Left ventricle myocardium superior (tissue), 1 donor: ENCODE measurements around the gene PCYOX1L. TPM values are rescaled to one million over a fixed set of nuclear protein-coding genes. Genes with fewer than 3 reads are reported as not detected.

ENCODE experiments used
- ATAC-seq: fragments of 200-7000 bp; cut with Tn5 transposase; one replicate; pipeline ENCODE4 v1.9.1; 2020; ENCODE audit warnings: mild to moderate bottlenecking, moderate library complexity
- DNase-seq: peaks from one replicate; pipeline ENCODE4 v3.0.0-alpha.2; 2020
- intact Hi-C: fragments of 100-400 bp; cut with micrococcal nuclease; formaldehyde crosslinking; loops from one replicate; pipeline ENCODE4 v1.11.0; 2022
- long read RNA-seq: library from polyadenylated mRNA; unstranded; transcript quantifications from one replicate; pipeline ENCODE4 v2.0.0, GENCODE V29; 2021
- total RNA-seq: library from RNA; stranded (reverse); fragmentation: NEBNext Ultra II Directional; extraction: Animal tissue kit (Norgen Biotek cat#: 25700); gene quantifications from one replicate; pipeline ENCODE4 v1.2.1, GENCODE V29; 2021
- donor health status: DM: no; HTN: yes; CAD: no; lungs with severe emphysema.

The PCYOX1L gene, protein sequence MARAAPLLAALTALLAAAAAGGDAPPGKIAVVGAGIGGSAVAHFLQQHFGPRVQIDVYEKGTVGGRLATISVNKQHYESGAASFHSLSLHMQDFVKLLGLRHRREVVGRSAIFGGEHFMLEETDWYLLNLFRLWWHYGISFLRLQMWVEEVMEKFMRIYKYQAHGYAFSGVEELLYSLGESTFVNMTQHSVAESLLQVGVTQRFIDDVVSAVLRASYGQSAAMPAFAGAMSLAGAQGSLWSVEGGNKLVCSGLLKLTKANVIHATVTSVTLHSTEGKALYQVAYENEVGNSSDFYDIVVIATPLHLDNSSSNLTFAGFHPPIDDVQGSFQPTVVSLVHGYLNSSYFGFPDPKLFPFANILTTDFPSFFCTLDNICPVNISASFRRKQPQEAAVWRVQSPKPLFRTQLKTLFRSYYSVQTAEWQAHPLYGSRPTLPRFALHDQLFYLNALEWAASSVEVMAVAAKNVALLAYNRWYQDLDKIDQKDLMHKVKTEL
- total RNA-seq, result 2.6 TPM
- long read RNA-seq, transcript PCYOX1L-201 (6 exons, 2,546 nt), result major isoform, 5 of 6 reads
- long read RNA-seq, partial matches to known transcripts, result 1 of 6 reads
- long read RNA-seq, other reads (novel, unspliced or antisense), result 0 of 6 reads

DNA sequence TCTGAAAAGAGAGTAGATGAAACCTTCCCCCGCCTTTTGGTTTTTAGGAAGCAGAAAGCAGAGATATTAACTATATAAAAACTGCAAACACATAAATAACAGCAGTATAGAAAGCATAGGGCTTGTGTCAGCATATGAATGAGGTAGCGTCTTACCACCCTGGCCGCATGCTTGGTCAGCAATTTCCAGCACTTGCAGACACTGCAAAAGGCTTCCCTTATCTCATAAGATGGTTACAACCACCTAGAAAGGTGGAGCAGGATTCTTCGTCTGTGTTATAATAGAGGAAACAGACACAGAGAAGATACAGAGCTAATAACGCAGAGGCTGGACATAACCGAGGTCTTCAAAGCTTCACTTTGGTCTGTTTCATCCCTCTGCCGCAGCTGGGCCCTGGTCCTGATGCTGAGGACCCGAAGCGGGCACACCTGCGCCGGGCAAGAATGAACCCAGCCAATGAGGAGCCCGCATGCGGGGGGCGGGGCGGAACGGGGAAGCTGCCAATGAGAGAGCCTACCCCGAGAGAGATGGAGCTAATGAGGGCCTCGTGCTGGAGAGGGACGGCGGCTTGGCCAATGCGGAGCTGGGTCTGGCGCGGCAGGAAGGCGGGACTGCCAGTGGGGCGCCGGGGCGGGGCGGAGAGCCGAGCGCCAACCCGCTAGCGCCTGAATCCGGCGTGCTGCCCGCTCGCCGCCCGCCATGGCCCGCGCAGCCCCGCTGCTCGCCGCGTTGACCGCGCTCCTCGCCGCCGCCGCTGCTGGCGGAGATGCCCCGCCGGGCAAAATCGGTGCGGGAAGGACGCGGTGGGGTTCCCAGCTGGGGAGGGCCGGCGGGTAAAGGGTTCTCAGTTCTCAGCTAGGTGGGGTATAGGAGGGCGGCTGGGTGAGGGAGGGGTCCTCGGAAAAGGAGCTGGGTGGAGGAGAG, at the start of gene PCYOX1L:
PCYOX1L (plus strand) TSS at position 677 of the 924 bp plus-strand sequence; CDS start at position 700, 23 bp downstream.
- DNase-seq (peak; percentile 99), ATAC-seq (peak; percentile 100)
- intact Hi-C loops, result no loop called here

DNA sequence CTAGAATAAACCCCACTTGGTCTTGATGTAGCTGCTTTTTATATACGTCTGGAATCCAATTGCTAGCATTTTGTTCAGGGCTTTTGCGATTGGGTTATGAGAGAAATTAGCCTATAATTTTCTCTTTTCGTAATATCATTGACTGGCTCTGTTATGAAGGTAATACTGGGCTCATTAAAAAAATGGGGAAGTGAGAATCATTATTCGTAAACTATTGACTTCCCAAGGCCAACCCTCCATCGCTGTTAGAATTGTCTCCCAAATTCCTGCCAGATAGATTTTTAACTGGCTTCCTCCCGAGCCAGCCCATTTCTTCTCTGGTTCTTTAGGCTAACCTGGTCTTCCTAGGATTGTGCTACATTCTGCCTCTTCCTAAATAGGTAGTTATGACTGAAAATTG, 48.5 kb upstream of the PCYOX1L start:
- DNase-seq (no peak), ATAC-seq (no peak)
- intact Hi-C loops, result no loop called here

DNA sequence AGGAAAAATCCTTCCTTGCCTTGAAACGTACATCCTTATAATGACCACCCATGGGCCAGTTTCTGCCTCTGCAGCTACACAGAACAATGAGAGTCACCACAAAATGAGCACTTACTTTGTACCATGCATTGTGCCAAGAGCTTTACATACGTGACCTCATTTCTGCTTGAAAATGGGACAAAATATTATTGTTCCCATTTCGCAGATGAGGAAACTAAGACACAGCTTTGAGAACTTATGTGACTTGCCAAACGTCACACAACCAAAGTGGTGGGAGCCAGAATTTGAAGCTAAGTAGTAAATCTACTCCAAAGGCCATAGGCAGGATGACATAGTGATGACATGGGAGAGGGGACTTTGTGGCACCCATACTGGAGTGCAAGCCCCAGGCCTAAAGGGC, 47.4 kb upstream of the PCYOX1L start:
- intact Hi-C loops, result loop anchor here (10.0 kb wide), 1 partner anchor 46 kb away; no protein-coding TSS in a partner anchor
- ATAC-seq (no peak), DNase-seq (no peak)

DNA sequence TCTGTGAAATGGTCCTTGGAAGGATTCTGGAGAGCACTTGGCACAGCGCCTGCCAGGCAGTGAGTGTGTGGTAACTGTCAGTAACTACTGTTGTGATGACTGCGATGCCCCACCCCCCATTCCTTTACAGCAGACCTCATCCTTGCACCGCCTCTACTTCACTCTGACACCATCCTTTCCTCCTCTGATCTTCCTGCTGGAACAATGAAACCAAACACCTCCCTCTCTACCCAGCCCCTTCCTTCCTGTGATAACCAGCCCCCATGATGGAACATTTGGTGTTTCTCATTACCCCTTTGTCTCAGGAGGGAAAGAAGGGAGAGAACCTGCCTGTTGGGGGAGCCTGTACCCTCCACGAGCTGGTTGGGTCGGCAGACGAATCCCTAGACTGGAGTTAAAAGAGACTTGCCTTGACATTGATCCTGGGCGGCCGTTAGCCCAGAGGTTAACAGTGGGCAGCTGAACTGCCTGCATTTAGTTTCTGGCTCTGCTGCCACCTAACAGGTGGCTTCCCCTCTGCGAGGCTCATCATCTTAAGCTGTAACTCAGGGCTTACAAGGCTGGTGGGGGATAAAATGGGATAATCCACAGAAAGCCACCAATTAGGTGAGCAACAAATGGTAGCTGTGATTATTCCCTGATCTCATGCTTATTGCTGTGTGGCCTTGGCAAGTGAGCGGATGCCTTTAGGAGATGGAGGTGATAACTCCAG, 46.7 kb upstream of the PCYOX1L start:
- intact Hi-C loops, result loop anchor here (10.0 kb wide), 1 partner anchor 46 kb away; no protein-coding TSS in a partner anchor
- DNase-seq (peak; percentile 61), ATAC-seq (peak; percentile 36)

DNA sequence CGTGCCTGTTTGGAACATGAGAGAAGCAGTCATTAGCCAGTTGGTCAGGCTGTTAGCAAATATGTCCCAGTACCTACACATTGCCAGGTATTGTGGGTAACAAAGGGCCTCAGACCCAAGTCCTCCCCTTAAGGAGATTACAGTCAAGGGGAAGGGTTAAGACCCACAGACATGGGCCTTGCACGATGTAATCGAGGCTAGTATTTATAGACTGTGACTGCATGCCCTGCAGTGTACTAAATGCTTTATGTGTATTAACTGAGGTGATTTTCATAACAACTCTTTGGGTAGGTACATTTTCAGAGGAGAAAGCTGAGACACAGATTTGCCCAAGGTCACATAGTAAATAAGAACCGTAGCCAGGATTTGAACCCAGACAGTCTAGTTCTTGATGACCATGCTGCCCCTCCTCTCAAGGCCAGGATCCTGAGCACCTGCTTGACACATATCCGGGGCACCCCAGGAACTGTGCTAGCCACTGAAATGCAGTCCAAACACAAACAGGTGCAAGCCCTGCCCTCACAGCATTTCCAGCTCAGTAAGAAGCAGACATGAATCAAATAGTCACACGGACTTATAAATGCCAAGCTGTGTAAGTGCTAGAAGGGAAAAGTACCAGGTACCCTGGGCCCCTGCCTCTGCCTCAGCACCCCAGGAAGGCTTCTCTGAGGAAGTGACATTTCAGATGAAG, 44.5 kb upstream of the PCYOX1L start:
- intact Hi-C loops, result loop anchor here (10.0 kb wide), 1 partner anchor 48 kb away; no protein-coding TSS in a partner anchor
- ATAC-seq, result peak; percentile 28
- DNase-seq, result no peak

DNA sequence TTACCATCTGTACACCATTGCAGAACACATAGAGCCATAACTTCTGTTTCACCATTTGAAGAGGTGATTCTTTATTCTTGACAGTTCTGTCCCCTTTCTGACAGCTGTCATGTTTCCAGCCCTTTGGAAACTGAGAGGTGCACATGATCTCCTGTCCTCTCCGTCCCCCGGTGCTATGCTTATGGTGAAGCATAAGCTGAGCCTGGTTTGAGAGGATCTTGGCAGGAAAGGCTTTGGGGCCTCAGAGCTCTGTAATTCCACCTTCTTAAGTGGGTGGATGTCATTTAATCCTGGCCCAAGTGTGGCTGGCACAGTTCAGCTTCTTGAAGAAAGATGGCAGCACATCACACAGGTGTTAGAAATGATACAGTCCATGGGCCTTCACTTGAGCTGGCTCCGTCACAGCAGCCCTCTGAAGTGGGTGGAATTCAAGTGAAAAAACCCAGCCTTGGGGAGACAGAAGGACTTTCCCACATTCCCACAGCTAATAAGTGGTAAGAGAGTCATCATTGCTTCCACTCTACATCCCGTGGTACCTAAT, 43.2 kb upstream of the PCYOX1L start:
- DNase-seq, result no peak
- intact Hi-C loops, result loop anchor here (10.0 kb wide), 1 partner anchor 50 kb away; no protein-coding TSS in a partner anchor
- no peak for ATAC-seq

DNA sequence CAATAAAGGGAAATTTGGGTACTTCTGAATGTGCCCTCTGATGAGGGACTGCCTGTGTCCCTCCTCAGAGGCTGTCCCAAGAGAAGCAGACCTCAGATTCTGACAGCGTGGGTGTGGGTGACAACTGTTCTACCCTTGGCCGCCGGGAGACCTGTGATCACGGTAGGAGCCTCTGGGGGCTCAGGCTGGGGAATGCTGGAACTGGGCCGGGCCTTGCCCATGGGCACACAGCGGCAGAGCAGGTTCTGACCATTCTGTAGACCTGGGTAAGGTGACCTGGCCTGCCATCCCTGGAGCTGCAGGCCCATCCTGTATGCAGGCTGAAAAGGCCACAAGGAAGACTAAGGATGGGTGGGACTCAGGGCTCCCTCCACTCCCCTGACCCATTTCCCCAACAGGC, 42.1 kb upstream of the PCYOX1L start:
- intact Hi-C loops, result loop anchor here (10.0 kb wide), 1 partner anchor 51 kb away; no protein-coding TSS in a partner anchor
- DNase-seq (no peak), ATAC-seq (no peak)

DNA sequence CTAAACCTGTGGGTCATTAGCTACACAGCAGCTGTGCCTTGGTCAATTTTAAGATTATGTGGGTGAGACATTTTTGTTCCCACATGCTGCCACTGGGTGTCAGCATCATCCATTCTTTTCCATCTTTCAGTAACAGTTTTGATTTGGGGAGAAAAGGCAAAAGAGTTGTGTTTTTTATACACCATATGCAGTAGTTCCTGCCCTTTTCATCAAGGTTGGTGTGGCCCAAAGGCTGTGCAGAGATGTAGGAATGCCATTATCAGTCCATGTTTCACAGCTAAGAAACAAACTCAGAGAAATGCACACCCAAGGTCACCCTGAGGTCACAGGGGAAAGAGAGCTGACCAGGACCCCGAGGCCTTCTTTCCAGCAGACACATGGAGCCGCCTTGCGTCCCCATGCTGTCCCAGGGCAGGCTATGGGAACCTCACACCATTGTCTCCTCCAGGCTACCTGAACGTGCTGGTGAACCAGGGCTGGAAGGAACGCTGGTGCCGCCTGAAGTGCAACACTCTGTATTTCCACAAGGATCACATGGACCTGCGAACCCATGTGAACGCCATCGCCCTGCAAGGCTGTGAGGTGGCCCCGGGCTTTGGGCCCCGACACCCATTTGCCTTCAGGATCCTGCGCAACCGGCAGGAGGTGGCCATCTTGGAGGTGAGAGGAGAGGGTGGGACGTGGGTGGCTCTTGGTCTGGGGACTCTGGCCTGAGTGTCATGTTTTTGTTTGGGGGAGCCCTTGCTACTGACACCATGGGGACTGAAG, 40.4 kb upstream of the PCYOX1L start:
- intact Hi-C loops, result loop anchor here (10.0 kb wide), 1 partner anchor 53 kb away; no protein-coding TSS in a partner anchor
- no peak for ATAC-seq

DNA sequence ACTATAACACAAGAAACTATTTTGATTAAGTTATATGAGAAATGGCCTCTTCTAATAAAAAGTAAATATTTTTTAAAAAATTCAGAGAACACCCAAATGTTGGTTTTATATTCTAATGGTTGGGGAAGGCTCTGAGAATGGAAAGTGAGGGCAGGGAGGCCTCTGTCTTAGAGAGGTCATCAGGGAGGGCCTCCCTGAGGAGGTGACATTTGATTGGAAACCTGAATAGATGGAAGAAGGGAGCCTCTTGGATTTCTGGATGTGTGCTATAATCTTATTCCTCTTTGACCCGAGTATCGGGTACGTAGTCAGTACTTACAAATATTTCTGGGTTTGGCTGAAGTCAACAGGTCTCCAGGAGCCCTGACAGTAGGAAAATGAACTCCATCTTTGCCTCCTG, 38.7 kb upstream of the PCYOX1L start:
- DNase-seq (no peak), ATAC-seq (no peak)
- intact Hi-C loops, result loop anchor here (10.0 kb wide), 1 partner anchor 54 kb away; no protein-coding TSS in a partner anchor

More for the DNA sequence above, 40.4 kb upstream of the PCYOX1L start:
- DNase-seq, result no peak

DNA sequence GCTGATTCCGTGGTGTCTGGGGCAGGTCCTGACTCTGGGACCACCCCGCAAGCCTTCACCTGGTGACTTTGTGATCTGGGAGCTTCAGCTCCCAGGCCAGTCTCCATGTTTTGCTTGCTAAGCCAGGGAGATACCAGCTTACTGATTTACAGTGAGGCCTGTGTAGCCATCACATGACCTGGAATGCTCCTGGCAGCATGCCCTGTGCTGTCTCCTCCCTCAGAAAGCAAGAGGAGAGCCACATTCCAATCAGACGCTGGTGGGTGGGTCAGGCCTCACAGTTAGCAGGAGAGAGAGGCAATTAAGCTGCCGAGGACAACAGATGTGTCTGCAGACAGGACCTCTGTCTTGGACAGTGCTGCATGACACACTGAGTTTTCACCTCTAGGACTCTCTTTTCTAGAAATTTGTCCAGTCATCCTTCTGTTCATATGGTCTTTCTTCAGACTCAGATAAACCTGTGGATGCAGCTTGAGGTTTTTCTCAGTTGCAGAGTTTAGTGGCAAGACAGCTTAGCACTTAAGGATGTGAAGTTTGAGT, 37.0 kb upstream of the PCYOX1L start:
- DNase-seq (peak; percentile 93), ATAC-seq (peak; percentile 91)
- intact Hi-C loops, result no loop called here

DNA sequence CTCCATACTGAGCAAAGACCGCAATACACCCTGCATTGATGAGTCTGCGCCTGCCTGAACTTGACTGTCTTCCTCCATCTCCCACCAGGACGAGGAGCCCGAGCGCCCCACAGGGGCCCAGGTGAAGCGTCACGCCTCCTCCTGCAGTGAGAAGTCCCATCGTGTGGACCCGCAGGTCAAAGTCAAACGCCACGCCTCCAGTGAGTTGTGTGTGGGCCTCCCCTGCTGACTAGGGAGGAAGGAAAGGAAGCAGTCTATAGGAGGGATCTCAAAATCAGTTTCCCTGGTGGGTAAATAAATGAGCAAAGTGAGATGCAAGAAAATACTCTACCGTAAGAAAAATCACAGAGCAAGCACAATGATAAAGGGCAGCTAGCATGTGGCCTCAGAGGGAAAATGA, 35.3 kb upstream of the PCYOX1L start:
- ATAC-seq (no peak), DNase-seq (no peak)
- intact Hi-C loops, result no loop called here

DNA sequence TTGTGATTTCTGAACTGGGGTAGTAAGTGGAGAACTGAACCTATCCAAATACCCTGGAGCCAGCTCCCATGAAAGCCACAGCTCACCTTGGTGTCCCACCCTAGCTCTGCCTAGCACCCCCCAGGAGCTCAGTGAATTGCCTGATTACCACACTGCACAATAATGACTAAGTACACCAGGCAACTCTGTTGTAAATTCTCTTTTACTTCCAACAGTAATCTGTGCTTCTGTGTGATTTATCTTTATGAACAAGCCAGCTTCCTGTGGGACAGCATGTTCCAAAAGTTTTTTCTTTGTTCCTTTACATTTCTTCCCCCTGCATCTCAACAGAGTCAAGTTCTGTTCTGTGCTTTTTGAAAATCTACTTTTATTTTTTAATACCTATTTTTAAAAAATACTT, 34.6 kb upstream of the PCYOX1L start:
- DNase-seq, result no peak
- intact Hi-C loops, result no loop called here
- ATAC-seq, result no peak

DNA sequence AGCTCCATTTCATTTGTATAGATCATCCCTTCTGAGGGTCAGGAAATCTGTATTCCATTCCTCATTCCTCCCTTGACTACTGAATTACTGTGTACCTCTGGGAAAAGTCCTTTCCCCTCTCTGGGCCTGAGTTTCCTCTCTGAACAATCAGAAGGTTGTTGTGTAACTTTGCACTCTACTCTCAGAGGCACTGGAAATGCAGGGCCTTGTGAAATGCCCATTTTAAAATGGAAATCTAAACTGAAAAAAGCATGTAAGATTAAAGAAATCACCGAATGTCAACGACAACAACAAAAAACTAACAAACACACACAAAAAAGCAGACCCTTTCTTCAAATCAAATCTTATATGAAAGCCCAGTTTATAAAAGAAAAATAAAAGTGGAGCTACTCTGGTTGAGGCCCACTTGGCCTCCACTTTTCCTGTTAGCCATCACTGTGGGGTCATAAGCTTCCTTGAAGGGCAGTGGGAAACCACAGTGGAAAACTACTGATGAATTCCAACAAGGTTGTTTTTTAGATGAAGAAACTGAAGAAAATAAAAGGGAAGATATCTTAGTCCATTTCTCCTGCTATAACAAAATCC, 34.1 kb upstream of the PCYOX1L start:
- ATAC-seq, result no peak
- no peak for DNase-seq
- intact Hi-C loops, result no loop called here

DNA sequence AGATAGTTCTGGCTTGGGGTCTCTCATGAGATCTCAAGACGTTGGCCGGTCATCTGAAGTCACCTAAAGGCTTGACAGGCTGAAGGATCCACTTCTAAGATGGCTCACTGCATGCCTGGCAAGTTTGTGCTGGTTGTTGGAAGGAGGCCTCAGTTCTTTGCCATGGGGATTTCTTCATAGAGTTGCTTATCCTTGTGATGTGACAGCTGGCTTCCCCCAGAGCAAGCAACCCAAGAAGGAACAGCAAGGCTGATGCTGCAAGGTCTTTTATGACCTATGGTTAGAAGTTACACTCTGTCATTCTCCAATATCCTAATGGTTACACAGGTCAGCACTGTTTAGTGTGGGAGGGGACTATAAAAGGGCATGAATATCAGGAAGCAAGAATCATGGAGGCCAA, 33.2 kb upstream of the PCYOX1L start:
- ATAC-seq (no peak), DNase-seq (no peak)
- intact Hi-C loops, result no loop called here

DNA sequence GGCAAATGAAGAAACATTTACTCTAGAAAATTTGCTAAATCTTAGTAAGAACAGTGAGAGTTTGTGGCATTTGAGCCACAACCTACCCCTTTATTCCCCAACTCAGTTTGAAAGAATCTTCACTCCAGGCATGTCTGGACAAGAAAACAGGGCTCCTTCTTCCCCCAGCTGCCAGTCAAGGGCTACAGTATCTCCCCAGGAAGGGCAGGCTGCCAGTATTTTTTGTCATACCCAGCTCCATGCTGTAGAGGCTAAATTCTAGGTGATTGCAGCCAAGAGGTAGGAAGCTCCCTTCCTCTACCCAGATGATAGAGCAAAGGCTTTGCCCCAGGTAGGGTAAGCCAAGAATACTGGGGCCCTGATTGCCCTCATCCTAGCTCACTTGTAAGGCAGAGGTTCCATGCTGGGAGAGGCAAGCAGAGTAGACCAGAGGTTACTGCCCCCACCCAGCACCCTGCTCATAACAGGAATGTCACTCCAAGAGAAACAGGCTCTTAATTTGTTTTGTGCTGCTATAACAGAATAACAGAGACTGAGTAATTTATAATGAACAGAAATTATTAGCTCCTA, 32.6 kb upstream of the PCYOX1L start:
- DNase-seq, result no peak
- ATAC-seq, result peak; percentile 46
- intact Hi-C loops, result no loop called here

DNA sequence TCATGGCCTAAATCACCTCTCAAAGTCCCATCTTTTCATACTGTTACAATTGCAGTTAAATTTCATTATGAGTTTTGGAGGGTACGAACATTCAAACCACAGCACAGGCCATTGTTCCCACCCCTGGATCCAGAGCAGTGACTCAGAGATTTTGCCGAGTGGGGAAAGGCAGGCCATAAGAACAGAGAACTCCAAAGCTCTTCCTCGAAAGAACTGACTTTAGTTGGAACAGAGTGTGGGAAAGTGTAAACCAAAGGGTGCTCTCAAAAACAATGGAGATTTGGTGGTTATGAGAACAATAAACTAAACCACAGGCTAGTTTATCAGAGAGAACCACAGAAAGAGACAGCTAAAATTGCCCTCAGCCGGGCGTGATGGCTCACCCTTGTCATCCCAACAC, 32.0 kb upstream of the PCYOX1L start:
- no peak for ATAC-seq
- no peak for DNase-seq
- intact Hi-C loops, result no loop called here
